Measurements from ENCODE around the gene IFIT1.

DNA sequence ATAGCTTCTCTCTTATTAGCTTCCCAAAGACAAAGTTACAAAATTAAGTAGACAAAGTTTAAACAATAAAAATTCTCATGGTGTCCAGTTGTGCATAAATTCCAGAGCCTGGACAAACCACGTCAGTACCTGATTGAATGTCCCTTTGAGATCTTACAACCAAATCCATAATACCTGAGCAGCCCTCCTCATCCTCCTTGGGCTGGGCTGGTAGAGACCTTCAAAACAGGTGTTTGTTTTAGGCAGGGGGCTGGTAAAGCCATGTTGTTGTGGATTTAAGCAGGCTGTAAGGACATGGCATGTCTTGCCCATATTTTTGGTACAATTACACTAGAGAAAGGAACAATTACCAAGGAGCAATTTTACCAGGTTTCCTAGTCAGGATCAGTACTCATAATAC, 24.0 kb downstream of the IFIT1 start:
- TF ChIP-seq, protein P1, sequence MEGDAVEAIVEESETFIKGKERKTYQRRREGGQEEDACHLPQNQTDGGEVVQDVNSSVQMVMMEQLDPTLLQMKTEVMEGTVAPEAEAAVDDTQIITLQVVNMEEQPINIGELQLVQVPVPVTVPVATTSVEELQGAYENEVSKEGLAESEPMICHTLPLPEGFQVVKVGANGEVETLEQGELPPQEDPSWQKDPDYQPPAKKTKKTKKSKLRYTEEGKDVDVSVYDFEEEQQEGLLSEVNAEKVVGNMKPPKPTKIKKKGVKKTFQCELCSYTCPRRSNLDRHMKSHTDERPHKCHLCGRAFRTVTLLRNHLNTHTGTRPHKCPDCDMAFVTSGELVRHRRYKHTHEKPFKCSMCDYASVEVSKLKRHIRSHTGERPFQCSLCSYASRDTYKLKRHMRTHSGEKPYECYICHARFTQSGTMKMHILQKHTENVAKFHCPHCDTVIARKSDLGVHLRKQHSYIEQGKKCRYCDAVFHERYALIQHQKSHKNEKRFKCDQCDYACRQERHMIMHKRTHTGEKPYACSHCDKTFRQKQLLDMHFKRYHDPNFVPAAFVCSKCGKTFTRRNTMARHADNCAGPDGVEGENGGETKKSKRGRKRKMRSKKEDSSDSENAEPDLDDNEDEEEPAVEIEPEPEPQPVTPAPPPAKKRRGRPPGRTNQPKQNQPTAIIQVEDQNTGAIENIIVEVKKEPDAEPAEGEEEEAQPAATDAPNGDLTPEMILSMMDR (IDR thresholded peaks at IDR 0.05 in 2 of 3, conservative IDR thresholded peaks at IDR 0.05 in 1 of 3; ENCODE audit: insufficient read depth in 2 of 3, low read depth in 1 of 3, low read length in 3 of 3): no peak
- TF ChIP-seq SREBF2 (CRISPR knock-in tag; IDR thresholded peaks at IDR 0.05) (no peak), TCF7L2 (IDR thresholded peaks at IDR 0.05; ENCODE audit: low read depth, low read length) (no peak)
- TF ChIP-seq, protein P2, sequence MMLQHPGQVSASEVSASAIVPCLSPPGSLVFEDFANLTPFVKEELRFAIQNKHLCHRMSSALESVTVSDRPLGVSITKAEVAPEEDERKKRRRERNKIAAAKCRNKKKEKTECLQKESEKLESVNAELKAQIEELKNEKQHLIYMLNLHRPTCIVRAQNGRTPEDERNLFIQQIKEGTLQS (IDR thresholded peaks at IDR 0.05): no peak
- TF ChIP-seq, protein P2 (CRISPR knock-in tag; conservative IDR thresholded peaks at IDR 0.05): no peak
